ENCODE measurements around the gene MED14.

The MED14 gene

GRCh38 chrX:40663078-40663740, 72.1 kb downstream of the MED14 start:
- no peak for DNase-seq

- no peak for DNase-seq
Measured at GRCh38 chrX:40661489-40661888, 73.9 kb downstream of the MED14 start.

- DNase-seq: no peak
Measured at GRCh38 chrX:40660381-40660780, 75.0 kb downstream of the MED14 start.

- DNase-seq: no peak
Measured at GRCh38 chrX:40653535-40653934, 81.8 kb downstream of the MED14 start.

- DNase-seq: no peak
Measured at GRCh38 chrX:40652664-40653063, 82.7 kb downstream of the MED14 start.

- DNase-seq: peak; percentile 74
Measured at GRCh38 chrX:40651620-40652223, 83.6 kb downstream of the MED14 start.

GRCh38 chrX:40647307-40648197, 87.8 kb downstream of the MED14 start, which contains the start of gene CXorf38:
CXorf38 (minus strand) TSS chrX:40647561; CDS start chrX:40647520, 41 bp downstream.
- peak; percentile 85 for DNase-seq

- no peak for DNase-seq
Measured at GRCh38 chrX:40646489-40647306, 88.6 kb downstream of the MED14 start.

- no peak for DNase-seq
Measured at GRCh38 chrX:40644821-40645358, 90.5 kb downstream of the MED14 start.

GRCh38 chrX:40644176-40644575, 91.2 kb downstream of the MED14 start:
- DNase-seq: no peak

- DNase-seq: no peak
Measured at GRCh38 chrX:40637687-40638086, 97.7 kb downstream of the MED14 start.

- DNase-seq: no peak
Measured at GRCh38 chrX:40632199-40632598, 103.1 kb downstream of the MED14 start.

GRCh38 chrX:40628506-40628905, 106.8 kb downstream of the MED14 start:
- DNase-seq: no peak

GRCh38 chrX:40625294-40625693, 110.0 kb downstream of the MED14 start:
- no peak for DNase-seq

- DNase-seq: no peak
Measured at GRCh38 chrX:40623665-40624064, 111.7 kb downstream of the MED14 start.

GRCh38 chrX:40623139-40623536, 112.2 kb downstream of the MED14 start, which contains the start of gene MPC1L:
MPC1L (plus strand) TSS chrX:40623428; CDS start chrX:40623566, 138 bp downstream.
- no peak for DNase-seq

GRCh38 chrX:40622479-40623138, 112.7 kb downstream of the MED14 start:
- DNase-seq: no peak

GRCh38 chrX:40617566-40617965, 117.8 kb downstream of the MED14 start:
- no peak for DNase-seq

GRCh38 chrX:40615976-40616375, 119.4 kb downstream of the MED14 start:
- DNase-seq: no peak

GRCh38 chrX:40612511-40612910, 122.8 kb downstream of the MED14 start:
- no peak for DNase-seq

- no peak for DNase-seq
Measured at GRCh38 chrX:40607381-40607780, 128.0 kb downstream of the MED14 start.

GRCh38 chrX:40603446-40603845, 131.9 kb downstream of the MED14 start:
- no peak for DNase-seq

All from NCI-H1417 treated with DMSO at 0.1 percent for 48 hours (cell line).